BE2C (cell line): ENCODE results near the gene C17orf50.
A peak's percentile ranks its signal among the peaks of the same experiment; 100 is the strongest.

ENCODE experiments used
- DNase-seq: peaks from one replicate; pipeline ENCODE4 v3.0.0-alpha.2; 2020
- H3K27me3 ChIP-seq: fragments of 250-450 bp; sonication (Bioruptor Pico); 2 replicates; pipeline ENCODE4 v1.5.1; 2020; ENCODE audit warnings: mild to moderate bottlenecking
- H3K36me3 ChIP-seq: fragments of 250-450 bp; sonication (Bioruptor Pico); 2 replicates; pipeline ENCODE4 v1.5.1; 2020; ENCODE audit warnings: mild to moderate bottlenecking
- H3K4me1 ChIP-seq: fragments of 250-450 bp; sonication (Bioruptor Pico); 2 replicates; pipeline ENCODE4 v1.5.1; 2020
- H3K4me3 ChIP-seq: 2 replicates; pipeline ENCODE4 v1.5.1; 2011; ENCODE audit warnings: low read depth, low read length
- H3K9me3 ChIP-seq: fragments of 250-450 bp; sonication (Bioruptor Pico); 2 replicates; pipeline ENCODE4 v1.5.1; 2020
- TF ChIP-seq, protein P1 (sequence below): IDR thresholded peaks from 2 replicates; pipeline ENCODE4 v1.5.1; 2012; ENCODE audit warnings: mild to moderate bottlenecking, low read depth, low read length

Gene C17orf50

DNA sequence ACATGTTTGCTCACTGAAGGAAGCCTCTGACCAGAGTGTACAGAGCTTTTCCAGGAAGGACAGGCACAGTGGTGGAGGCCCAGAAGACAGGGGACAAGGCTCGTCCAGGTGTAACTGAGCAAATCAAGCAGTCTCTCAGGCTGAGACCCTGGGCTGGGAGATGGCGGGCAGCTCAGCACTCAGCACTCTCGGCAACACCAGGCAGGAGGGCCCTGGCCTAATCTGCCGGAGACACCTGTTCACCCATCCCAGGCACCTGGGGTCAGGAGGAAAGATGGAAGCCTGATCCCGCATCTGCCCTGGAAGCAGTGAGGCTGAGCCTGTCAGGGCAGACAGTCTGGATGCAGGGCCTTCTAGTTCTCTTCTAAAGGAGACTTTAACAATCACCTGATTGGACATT, 24.5 kb upstream of the C17orf50 start:
- no peak for DNase-seq

DNA sequence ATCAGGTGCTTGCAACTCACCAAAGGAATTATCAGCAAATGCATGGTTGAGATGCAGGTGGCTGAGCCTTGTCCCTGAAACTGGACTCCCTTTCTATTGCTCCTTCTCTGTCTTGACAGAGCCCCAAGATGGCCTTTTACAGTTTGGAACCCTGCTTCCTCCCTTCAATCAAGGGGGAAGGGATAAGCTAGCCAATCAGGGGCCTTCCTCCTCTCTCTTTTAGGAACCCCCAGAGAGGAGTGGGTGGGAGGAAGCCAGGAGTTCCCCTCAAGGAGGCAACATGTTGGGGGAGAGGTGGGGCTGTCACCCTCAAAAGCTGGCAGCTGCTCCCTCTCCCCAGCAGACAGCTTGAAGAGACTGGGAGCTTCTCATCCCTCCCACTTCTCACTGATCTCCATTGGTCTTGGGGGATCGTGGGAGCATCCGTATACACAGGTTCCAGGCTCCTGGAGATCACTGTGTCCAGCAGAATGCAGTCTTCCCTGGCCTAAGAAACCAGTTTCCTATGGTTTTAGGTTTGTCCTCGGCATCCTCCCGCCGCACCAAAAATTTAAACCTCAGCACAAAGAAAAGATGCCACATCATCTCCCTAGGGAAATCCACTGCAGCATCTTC, 22.1 kb upstream of the C17orf50 start:
- Histone ChIP-seq H3K9me3 (0 out of 2 replicates have a peak, but pooled peaks cover 4% of the 10 kb centered on the region), H3K27me3 (peaks cover 3% of the 10 kb centered on the region; the same call in 1 of the 2 replicates), H3K4me3 (no peak overlapping the region), H3K36me3 (peaks cover 6% of the 10 kb centered on the region), H3K4me1 (no peaks in the 10 kb centered on the region)
- no peak for DNase-seq
- TF ChIP-seq, protein P1, sequence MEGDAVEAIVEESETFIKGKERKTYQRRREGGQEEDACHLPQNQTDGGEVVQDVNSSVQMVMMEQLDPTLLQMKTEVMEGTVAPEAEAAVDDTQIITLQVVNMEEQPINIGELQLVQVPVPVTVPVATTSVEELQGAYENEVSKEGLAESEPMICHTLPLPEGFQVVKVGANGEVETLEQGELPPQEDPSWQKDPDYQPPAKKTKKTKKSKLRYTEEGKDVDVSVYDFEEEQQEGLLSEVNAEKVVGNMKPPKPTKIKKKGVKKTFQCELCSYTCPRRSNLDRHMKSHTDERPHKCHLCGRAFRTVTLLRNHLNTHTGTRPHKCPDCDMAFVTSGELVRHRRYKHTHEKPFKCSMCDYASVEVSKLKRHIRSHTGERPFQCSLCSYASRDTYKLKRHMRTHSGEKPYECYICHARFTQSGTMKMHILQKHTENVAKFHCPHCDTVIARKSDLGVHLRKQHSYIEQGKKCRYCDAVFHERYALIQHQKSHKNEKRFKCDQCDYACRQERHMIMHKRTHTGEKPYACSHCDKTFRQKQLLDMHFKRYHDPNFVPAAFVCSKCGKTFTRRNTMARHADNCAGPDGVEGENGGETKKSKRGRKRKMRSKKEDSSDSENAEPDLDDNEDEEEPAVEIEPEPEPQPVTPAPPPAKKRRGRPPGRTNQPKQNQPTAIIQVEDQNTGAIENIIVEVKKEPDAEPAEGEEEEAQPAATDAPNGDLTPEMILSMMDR: no peak

More for the DNA sequence above, 24.5 kb upstream of the C17orf50 start:
- H3K9me3 ChIP-seq: 0 out of 2 replicates have a peak, but pooled peaks cover 4% of the 10 kb centered on the region
- peaks cover 3% of the 10 kb centered on the region; the same call in 1 of the 2 replicates for H3K4me1 ChIP-seq
- H3K4me3 ChIP-seq: no peak overlapping the region
- no peaks in the 10 kb centered on the region for H3K27me3 ChIP-seq
- TF ChIP-seq, protein P1: no peak
- H3K36me3 ChIP-seq: peaks cover 7% of the 10 kb centered on the region

DNA sequence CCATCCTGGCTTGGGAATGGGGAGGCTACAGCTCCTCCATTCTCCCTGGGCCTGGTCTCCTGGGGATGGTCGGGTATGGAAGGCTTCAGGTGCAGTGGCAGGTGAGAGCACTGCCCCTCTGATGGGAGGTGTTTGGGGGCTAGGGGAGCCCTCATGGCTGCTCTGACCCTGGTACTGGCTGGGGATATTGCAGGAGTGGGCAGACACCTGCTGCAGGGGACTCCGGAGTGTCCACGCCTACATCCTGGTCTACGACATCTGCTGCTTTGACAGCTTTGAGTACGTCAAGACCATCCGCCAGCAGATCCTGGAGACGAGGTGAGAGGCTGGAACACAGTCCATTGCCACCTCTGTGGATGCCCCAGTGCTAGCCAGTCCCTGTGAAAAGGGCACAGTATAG, 20.5 kb upstream of the C17orf50 start:
- peaks cover 3% of the 10 kb centered on the region; the same call in 1 of the 2 replicates for H3K27me3 ChIP-seq

DNA sequence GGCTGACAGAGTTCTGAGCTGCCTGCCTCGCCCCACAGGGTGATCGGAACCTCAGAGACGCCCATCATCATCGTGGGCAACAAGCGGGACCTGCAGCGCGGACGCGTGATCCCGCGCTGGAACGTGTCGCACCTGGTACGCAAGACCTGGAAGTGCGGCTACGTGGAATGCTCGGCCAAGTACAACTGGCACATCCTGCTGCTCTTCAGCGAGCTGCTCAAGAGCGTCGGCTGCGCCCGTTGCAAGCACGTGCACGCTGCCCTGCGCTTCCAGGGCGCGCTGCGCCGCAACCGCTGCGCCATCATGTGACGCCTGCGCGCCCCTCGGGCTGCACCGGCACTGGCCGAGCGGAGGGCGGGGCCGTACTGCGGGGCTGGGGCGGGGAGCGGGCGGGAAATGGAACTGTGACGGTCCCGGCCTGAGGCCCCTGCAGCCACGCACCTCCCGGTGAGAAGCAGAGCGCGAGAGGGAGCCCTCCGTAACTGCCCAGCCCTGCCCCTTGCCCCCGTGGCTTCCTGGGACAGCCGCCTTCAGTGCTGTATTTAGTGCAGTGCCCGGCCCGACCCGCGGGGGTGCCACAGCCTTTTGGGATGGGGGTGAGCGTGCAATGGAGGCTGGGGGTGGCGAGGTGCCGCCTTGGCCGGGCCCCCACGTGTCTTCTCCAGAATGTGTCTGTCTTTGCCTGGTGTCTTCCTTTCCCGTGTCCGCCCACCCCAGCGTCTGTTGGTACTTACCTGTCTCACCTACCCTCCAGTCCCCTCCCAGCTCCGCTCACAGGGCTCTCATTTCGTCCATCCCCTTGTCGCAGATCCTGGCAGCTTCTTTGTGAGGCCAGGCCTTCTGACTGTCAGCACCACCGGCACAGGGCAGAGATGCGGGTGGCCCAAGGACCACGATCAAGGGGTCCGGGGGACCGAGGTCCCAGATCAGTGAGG, 19.4 kb upstream of the C17orf50 start:
- no peaks in the 10 kb centered on the region for H3K36me3 ChIP-seq
- H3K9me3 ChIP-seq: 0 out of 2 replicates have a peak, but pooled peaks cover 4% of the 10 kb centered on the region
- H3K4me3 ChIP-seq: no peak overlapping the region
- TF ChIP-seq, protein P1: no peak
- H3K27me3 ChIP-seq: peaks cover 3% of the 10 kb centered on the region; the same call in 1 of the 2 replicates
- DNase-seq: peak; percentile 51
- H3K4me1 ChIP-seq: no peaks in the 10 kb centered on the region

More for the DNA sequence above, 20.5 kb upstream of the C17orf50 start:
- Histone ChIP-seq H3K36me3 (no peaks in the 10 kb centered on the region), H3K4me3 (no peak overlapping the region), H3K4me1 (no peaks in the 10 kb centered on the region), H3K9me3 (0 out of 2 replicates have a peak, but pooled peaks cover 4% of the 10 kb centered on the region)
- TF ChIP-seq, protein P1: no peak
- no peak for DNase-seq

DNA sequence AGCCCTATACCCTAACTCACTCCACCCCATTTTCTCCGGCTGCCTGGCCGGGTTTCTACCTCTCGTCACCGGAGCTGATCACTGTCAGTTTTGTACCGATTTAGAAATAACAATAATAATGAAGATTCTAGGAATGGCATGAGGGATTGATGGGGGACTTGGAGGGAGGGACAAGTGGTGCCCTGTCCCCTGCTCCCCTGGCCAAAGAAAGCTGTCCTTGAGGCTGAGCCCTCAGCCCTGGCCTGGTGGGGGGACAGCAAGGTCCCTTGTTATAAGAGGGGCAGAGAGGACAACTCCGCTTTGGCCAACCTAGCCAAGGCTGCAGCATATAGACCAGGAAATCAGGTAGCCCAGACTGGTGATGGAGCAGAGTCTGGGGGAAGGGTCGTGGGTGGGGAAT, 18.2 kb upstream of the C17orf50 start:
- TF ChIP-seq, protein P1: no peak
- no peak overlapping the region for H3K4me3 ChIP-seq
- peaks cover 3% of the 10 kb centered on the region; the same call in 1 of the 2 replicates for H3K27me3 ChIP-seq
- H3K36me3 ChIP-seq: no peaks in the 10 kb centered on the region
- 0 out of 2 replicates have a peak, but pooled peaks cover 4% of the 10 kb centered on the region for H3K9me3 ChIP-seq
- DNase-seq: no peak
- no peaks in the 10 kb centered on the region for H3K4me1 ChIP-seq
